HG03439 (cell line): Measurements from ENCODE around the gene UVRAG.
"Not testable (repeated sequence)": the region's sequence is repeated elsewhere in the genome, so short reads cannot be mapped to it uniquely, and the experiment has no call there.

Source experiments
- ATAC-seq: cut with Tn5 transposase; IDR thresholded peaks from one replicate; pipeline ENCODE4 v1.9.1; 2021; ENCODE audit warnings: mild to moderate bottlenecking, moderate library complexity; ENCODE audit not compliant: unreplicated experiment

Gene UVRAG

GRCh38 chr11:75873417-75874221 is 58.6 kb downstream of the UVRAG start:
- ATAC-seq, result peak; percentile 53

- ATAC-seq, result no peak
Observed at GRCh38 chr11:75874684-75875341, 59.8 kb downstream of the UVRAG start.

GRCh38 chr11:75877327-75877726 is 62.3 kb downstream of the UVRAG start:
- not testable (repeated sequence) for ATAC-seq

GRCh38 chr11:75877931-75878330 is 62.9 kb downstream of the UVRAG start:
- not testable (repeated sequence) for ATAC-seq

GRCh38 chr11:75878933-75879332 is 63.9 kb downstream of the UVRAG start:
- ATAC-seq, result no peak

- no peak for ATAC-seq
Observed at GRCh38 chr11:75879737-75880136, 64.7 kb downstream of the UVRAG start.

- not testable (repeated sequence) for ATAC-seq
Observed at GRCh38 chr11:75880343-75880742, 65.3 kb downstream of the UVRAG start.

- no peak for ATAC-seq
Observed at GRCh38 chr11:75884321-75884720, 69.3 kb downstream of the UVRAG start.

GRCh38 chr11:75888416-75888815 is 73.4 kb downstream of the UVRAG start:
- no peak for ATAC-seq

- no peak for ATAC-seq
Observed at GRCh38 chr11:75891947-75892739, 77.1 kb downstream of the UVRAG start.

- no peak for ATAC-seq
Observed at GRCh38 chr11:75893251-75893650, 78.2 kb downstream of the UVRAG start.

GRCh38 chr11:75894036-75894585 is 79.1 kb downstream of the UVRAG start:
- no peak for ATAC-seq

- ATAC-seq, result no peak
Observed at GRCh38 chr11:75896843-75897419, 81.9 kb downstream of the UVRAG start.

- ATAC-seq, result no peak
Observed at GRCh38 chr11:75898871-75899270, 83.9 kb downstream of the UVRAG start.

GRCh38 chr11:75899806-75900205 is 84.8 kb downstream of the UVRAG start:
- ATAC-seq, result no peak

GRCh38 chr11:75900848-75901247 is 85.8 kb downstream of the UVRAG start:
- no peak for ATAC-seq

GRCh38 chr11:75902631-75903030 is 87.6 kb downstream of the UVRAG start:
- ATAC-seq, result no peak

- no peak for ATAC-seq
Observed at GRCh38 chr11:75903276-75903675, 88.3 kb downstream of the UVRAG start.

GRCh38 chr11:75905434-75905833 is 90.4 kb downstream of the UVRAG start:
- ATAC-seq, result no peak

- ATAC-seq, result no peak
Observed at GRCh38 chr11:75907906-75908527, 93.0 kb downstream of the UVRAG start.
